ENCODE measurements around the gene ENOX1. TPM values are rescaled to one million over a fixed set of nuclear protein-coding genes. Genes with fewer than 3 reads are reported as not detected.

The ENOX1 gene
- total RNA-seq, 1 donor from 2014 or later = 8.7 TPM

- peaks cover 4% of the 10 kb centered on the region for H3K9me3 Mint-ChIP-seq (ENCODE audit: unreplicated experiment)
- H3K27ac Mint-ChIP-seq (ENCODE audit: unreplicated experiment) = no peak overlapping the region
- no peak overlapping the region for H3K4me3 Mint-ChIP-seq (ENCODE audit: unreplicated experiment)
- H3K4me1 Mint-ChIP-seq (ENCODE audit: low read depth, unreplicated experiment) = peaks cover 7% of the 10 kb centered on the region
- H3K36me3 Mint-ChIP-seq (ENCODE audit: unreplicated experiment) = peaks cover 19% of the 10 kb centered on the region
- TF ChIP-seq, protein P1, sequence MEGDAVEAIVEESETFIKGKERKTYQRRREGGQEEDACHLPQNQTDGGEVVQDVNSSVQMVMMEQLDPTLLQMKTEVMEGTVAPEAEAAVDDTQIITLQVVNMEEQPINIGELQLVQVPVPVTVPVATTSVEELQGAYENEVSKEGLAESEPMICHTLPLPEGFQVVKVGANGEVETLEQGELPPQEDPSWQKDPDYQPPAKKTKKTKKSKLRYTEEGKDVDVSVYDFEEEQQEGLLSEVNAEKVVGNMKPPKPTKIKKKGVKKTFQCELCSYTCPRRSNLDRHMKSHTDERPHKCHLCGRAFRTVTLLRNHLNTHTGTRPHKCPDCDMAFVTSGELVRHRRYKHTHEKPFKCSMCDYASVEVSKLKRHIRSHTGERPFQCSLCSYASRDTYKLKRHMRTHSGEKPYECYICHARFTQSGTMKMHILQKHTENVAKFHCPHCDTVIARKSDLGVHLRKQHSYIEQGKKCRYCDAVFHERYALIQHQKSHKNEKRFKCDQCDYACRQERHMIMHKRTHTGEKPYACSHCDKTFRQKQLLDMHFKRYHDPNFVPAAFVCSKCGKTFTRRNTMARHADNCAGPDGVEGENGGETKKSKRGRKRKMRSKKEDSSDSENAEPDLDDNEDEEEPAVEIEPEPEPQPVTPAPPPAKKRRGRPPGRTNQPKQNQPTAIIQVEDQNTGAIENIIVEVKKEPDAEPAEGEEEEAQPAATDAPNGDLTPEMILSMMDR (IDR thresholded peaks at IDR 0.05; ENCODE audit: partially characterized antibody, unreplicated experiment) = no peak
- DNase-seq = no peak
- H3K27me3 Mint-ChIP-seq (ENCODE audit: unreplicated experiment) = no peaks in the 10 kb centered on the region
These were observed 410.8 kb downstream of the ENOX1 start for GRCh38 chr13:43375797-43376465.

DNA sequence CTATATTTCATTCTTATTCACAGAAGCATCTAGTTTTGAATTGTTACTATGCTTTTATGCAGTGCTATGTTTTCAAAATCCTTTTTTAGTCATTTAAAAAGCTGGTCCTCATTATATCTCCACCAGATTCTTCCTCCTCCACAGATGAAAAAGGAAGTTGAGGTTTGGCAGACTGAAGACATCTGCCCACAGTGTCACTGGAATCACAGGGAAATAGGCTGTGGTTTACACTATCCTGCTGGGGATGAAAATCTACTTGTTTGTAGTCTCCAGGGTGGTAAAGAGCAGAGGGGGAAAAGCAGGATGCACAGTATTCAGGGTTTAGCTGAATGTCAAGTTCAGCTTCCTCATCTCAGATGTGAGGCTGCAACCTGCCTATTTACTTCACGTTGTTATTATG is 412.2 kb downstream of the ENOX1 start:
- H3K4me1 Mint-ChIP-seq (ENCODE audit: low read depth, unreplicated experiment) = peaks cover 7% of the 10 kb centered on the region
- peaks cover 3% of the 10 kb centered on the region for H3K9me3 Mint-ChIP-seq (ENCODE audit: unreplicated experiment)
- H3K36me3 Mint-ChIP-seq (ENCODE audit: unreplicated experiment) = peaks cover 15% of the 10 kb centered on the region
- DNase-seq = no peak
- TF ChIP-seq, protein P1 (IDR thresholded peaks at IDR 0.05; ENCODE audit: partially characterized antibody, unreplicated experiment) = no peak
- no peak overlapping the region for H3K27ac Mint-ChIP-seq (ENCODE audit: unreplicated experiment)
- H3K27me3 Mint-ChIP-seq (ENCODE audit: unreplicated experiment) = no peaks in the 10 kb centered on the region
- no peak overlapping the region for H3K4me3 Mint-ChIP-seq (ENCODE audit: unreplicated experiment)

GRCh38 chr13:43373400-43373799 is 413.4 kb downstream of the ENOX1 start:
- Mint-ChIP-seq H3K4me3 (ENCODE audit: unreplicated experiment) (no peak overlapping the region), H3K9me3 (ENCODE audit: unreplicated experiment) (no peaks in the 10 kb centered on the region), H3K4me1 (ENCODE audit: low read depth, unreplicated experiment) (peaks cover 7% of the 10 kb centered on the region), H3K27me3 (ENCODE audit: unreplicated experiment) (peaks cover 2% of the 10 kb centered on the region), H3K36me3 (ENCODE audit: unreplicated experiment) (peaks cover 10% of the 10 kb centered on the region), H3K27ac (ENCODE audit: unreplicated experiment) (no peak overlapping the region)
- no peak for DNase-seq
- TF ChIP-seq, protein P1 (IDR thresholded peaks at IDR 0.05; ENCODE audit: partially characterized antibody, unreplicated experiment) = no peak

GRCh38 chr13:43370842-43371241 is 415.9 kb downstream of the ENOX1 start:
- no peaks in the 10 kb centered on the region for H3K9me3 Mint-ChIP-seq (ENCODE audit: unreplicated experiment)
- TF ChIP-seq, protein P1 (IDR thresholded peaks at IDR 0.05; ENCODE audit: partially characterized antibody, unreplicated experiment) = no peak
- H3K27ac Mint-ChIP-seq (ENCODE audit: unreplicated experiment) = no peak overlapping the region
- peaks cover 4% of the 10 kb centered on the region for H3K4me1 Mint-ChIP-seq (ENCODE audit: low read depth, unreplicated experiment)
- DNase-seq = no peak
- peaks cover 6% of the 10 kb centered on the region for H3K36me3 Mint-ChIP-seq (ENCODE audit: unreplicated experiment)
- peaks cover 2% of the 10 kb centered on the region for H3K27me3 Mint-ChIP-seq (ENCODE audit: unreplicated experiment)
- H3K4me3 Mint-ChIP-seq (ENCODE audit: unreplicated experiment) = no peak overlapping the region

GRCh38 chr13:43369319-43369718 is 417.5 kb downstream of the ENOX1 start:
- no peak overlapping the region for H3K4me3 Mint-ChIP-seq (ENCODE audit: unreplicated experiment)
- H3K9me3 Mint-ChIP-seq (ENCODE audit: unreplicated experiment) = no peaks in the 10 kb centered on the region
- DNase-seq = no peak
- no peak overlapping the region for H3K27ac Mint-ChIP-seq (ENCODE audit: unreplicated experiment)
- H3K27me3 Mint-ChIP-seq (ENCODE audit: unreplicated experiment) = peaks cover 2% of the 10 kb centered on the region
- TF ChIP-seq, protein P1 (IDR thresholded peaks at IDR 0.05; ENCODE audit: partially characterized antibody, unreplicated experiment) = no peak
- H3K4me1 Mint-ChIP-seq (ENCODE audit: low read depth, unreplicated experiment) = peaks cover 4% of the 10 kb centered on the region
- peaks cover 6% of the 10 kb centered on the region for H3K36me3 Mint-ChIP-seq (ENCODE audit: unreplicated experiment)
